ENCODE results near the gene LSM4.

LSM4 gene

GRCh38 chr19:18344582-18344950 lies 21.7 kb upstream of the LSM4 start:
- Histone ChIP-seq H3K27ac (ENCODE audit: extremely low read depth, low read depth, low read length) (no peak overlapping the region), H3K9me3 (ENCODE audit: control insufficient read depth, insufficient read depth, low read depth, low read length) (no peaks in the 10 kb centered on the region), H3K4me3 (ENCODE audit: low read depth, low read length) (no peak overlapping the region), H3K36me3 (ENCODE audit: control insufficient read depth in 2 of 2, insufficient read depth in 1 of 2, low read length in 2 of 2) (no peaks in the 10 kb centered on the region), H3K4me1 (ENCODE audit: control insufficient read depth, insufficient read depth, low read length) (no peaks in the 10 kb centered on the region)
- TF ChIP-seq PRDM10 (tag by site-specific recombination; IDR thresholded peaks at IDR 0.05) (no peak), ZSCAN30 (tag by site-specific recombination; IDR thresholded peaks at IDR 0.05) (no peak), ZNF843 (tag by site-specific recombination; IDR thresholded peaks at IDR 0.05) (no peak), ZNF248 (tag by site-specific recombination; IDR thresholded peaks at IDR 0.05) (no peak), ZNF626 (tag by site-specific recombination; IDR thresholded peaks at IDR 0.05) (no peak), ZNF621 (tag by site-specific recombination; IDR thresholded peaks at IDR 0.05) (no peak), ZSCAN5A (tag by site-specific recombination; IDR thresholded peaks at IDR 0.05) (no peak), ZNF544 (tag by site-specific recombination; IDR thresholded peaks at IDR 0.05) (no peak), ZNF2 (tag by site-specific recombination; IDR thresholded peaks at IDR 0.05) (no peak), ZNF549 (tag by site-specific recombination; IDR thresholded peaks at IDR 0.05) (no peak), ZNF654 (tag by site-specific recombination; IDR thresholded peaks at IDR 0.05; ENCODE audit: low read depth) (no peak), ZBTB21 (tag by site-specific recombination; IDR thresholded peaks at IDR 0.05) (no peak), ZNF704 (tag by site-specific recombination; IDR thresholded peaks at IDR 0.05) (no peak), ZNF394 (tag by site-specific recombination; IDR thresholded peaks at IDR 0.05; ENCODE audit: borderline replicate concordance) (no peak), ZNF155 (tag by site-specific recombination; IDR thresholded peaks at IDR 0.05) (no peak), ZNF837 (tag by site-specific recombination; IDR thresholded peaks at IDR 0.05) (no peak)
- ChIA-PET CTCF (interaction anchor here (0.6 to 1.5 kb wide), 6 partner anchors 41 to 73 kb away, joined by 3 to 7 read pairs (median 4); partner anchors contain the start of gene GDF15), POLR2A (interaction anchor here (7.2 kb wide), 1 partner anchor 64 kb away, joined by 37 read pairs; the partner anchor contains the start of gene JUND)

GRCh38 chr19:18342090-18342632 lies 19.3 kb upstream of the LSM4 start:
- Histone ChIP-seq H3K4me1 (ENCODE audit: control insufficient read depth, insufficient read depth, low read length) (no peaks in the 10 kb centered on the region), H3K36me3 (ENCODE audit: control insufficient read depth in 2 of 2, insufficient read depth in 1 of 2, low read length in 2 of 2) (no peaks in the 10 kb centered on the region), H3K9me3 (ENCODE audit: control insufficient read depth, insufficient read depth, low read depth, low read length) (no peaks in the 10 kb centered on the region), H3K4me3 (ENCODE audit: low read depth, low read length) (no peak overlapping the region), H3K27ac (ENCODE audit: extremely low read depth, low read depth, low read length) (no peak overlapping the region)
- TF ChIP-seq ZBTB10 (tag by site-specific recombination; IDR thresholded peaks at IDR 0.05) (0 out of 2 replicates have a peak, but pooled peaks have one; percentile 21), ZNF768 (tag by site-specific recombination; IDR thresholded peaks at IDR 0.05) (peak; percentile 98), ZNF596 (tag by site-specific recombination; IDR thresholded peaks at IDR 0.05) (no peak)
- ChIA-PET POLR2A (interaction anchor here (0.7 to 7.2 kb wide), 3 partner anchors 14 to 145 kb away, joined by 3 to 37 read pairs (median 4); partner anchors contain the start of gene JUND), CTCF (interaction anchor here (1.0 to 2.2 kb wide), 8 partner anchors 14 to 229 kb away, joined by 3 to 10 read pairs (median 4); no protein-coding TSS in a partner anchor)
